Hepatocyte (in vitro differentiated cells): ENCODE results near the gene HSPA1A.

Source experiments
- CTCF ChIP-seq: fragments of 200-600 bp; sonication (generic); IDR thresholded peaks from 2 replicates; pipeline ENCODE4 v1.5.1; 2016; ENCODE audit warnings: antibody characterized with exemption, mild to moderate bottlenecking; ENCODE audit not compliant: poor library complexity
- EZH2 ChIP-seq: fragments of 200-600 bp; sonication (generic); IDR thresholded peaks from 2 replicates; pipeline ENCODE4 v1.6.1; 2016; ENCODE audit warnings: antibody characterized with exemption, mild to moderate bottlenecking, borderline replicate concordance

- TF ChIP-seq CTCF (peak; percentile 75), EZH2 (no peak)
Measured at GRCh38 chr6:31795616-31796298, 19.6 kb upstream of the HSPA1A start, which contains the start of gene VARS1.
